WTC11 (cell line): ENCODE results near the gene PDLIM1. TPM values are rescaled to one million over a fixed set of nuclear protein-coding genes. Genes with fewer than 3 reads are reported as not detected.
A peak's percentile ranks its signal among the peaks of the same experiment; 100 is the strongest.

ENCODE experiments used
- ATAC-seq: fragments of 200-7000 bp; cut with Tn5 transposase; 2 replicates; pipeline ENCODE4 v1.10.0; 2021; ENCODE audit warnings: mild to moderate bottlenecking, moderate library complexity
- CTCF ChIA-PET: fragments of 300-600 bp; sonication (Branson Sonifier 250); formaldehyde crosslinking; loops from one replicate; lab custom pipeline; 2021; ENCODE audit warnings: antibody characterized with exemption; lab: Charles Lee
- POLR2A ChIA-PET: fragments of 350-600 bp; sonication (Branson Sonifier 250); formaldehyde crosslinking; loops from one replicate; lab custom pipeline; 2021; ENCODE audit warnings: antibody characterized with exemption; lab: Charles Lee
- DNase-seq: peaks from one replicate; pipeline ENCODE4 v3.0.0; 2021; ENCODE audit warnings: low spot score
- H3K27ac Mint-ChIP-seq: 2 replicates; pipeline ENCODE4 v1.8.0; 2021; ENCODE audit warnings: mixed read lengths
- H3K27me3 Mint-ChIP-seq: 2 replicates; pipeline ENCODE4 v1.8.0; 2021; ENCODE audit warnings: low read depth, mild to moderate bottlenecking, moderate library complexity, mixed read lengths
- H3K36me3 Mint-ChIP-seq: 2 replicates; pipeline ENCODE4 v1.8.0; 2021; ENCODE audit warnings: mixed read lengths
- H3K4me1 Mint-ChIP-seq: 2 replicates; pipeline ENCODE4 v1.8.0; 2022; ENCODE audit warnings: mixed read lengths
- H3K4me3 Mint-ChIP-seq: 2 replicates; pipeline ENCODE4 v1.8.0; 2021; ENCODE audit warnings: mild to moderate bottlenecking, moderate library complexity, mixed read lengths
- H3K9me3 Mint-ChIP-seq: 2 replicates; pipeline ENCODE4 v1.8.0; 2021; ENCODE audit warnings: mixed read lengths
- ETV6 ChIP-seq: sonication (generic); formaldehyde crosslinking; IDR thresholded peaks from 2 replicates; pipeline ENCODE4 v1.8.1; 2022; ENCODE audit warnings: mild to moderate bottlenecking, missing genetic modification reagents
- HMGA2 ChIP-seq: fragments of 250-450 bp; sonication (Bioruptor Pico); IDR thresholded peaks from 2 replicates; pipeline ENCODE4 v1.4.0; 2021; ENCODE audit warnings: mild to moderate bottlenecking, moderate library complexity
- IRF2 ChIP-seq: sonication (generic); formaldehyde crosslinking; IDR thresholded peaks from 2 replicates; pipeline ENCODE4 v1.8.0; 2022; ENCODE audit warnings: low read depth, missing genetic modification reagents, borderline replicate concordance
- JAZF1 ChIP-seq: fragments of 250-450 bp; sonication (Bioruptor Pico); IDR thresholded peaks from 2 replicates; pipeline ENCODE4 v1.9.0; 2021; ENCODE audit warnings: moderate library complexity, mild to moderate bottlenecking, inconsistent platforms
- NFATC4 ChIP-seq: fragments of 250-450 bp; sonication (Bioruptor Pico); IDR thresholded peaks from 2 replicates; pipeline ENCODE4 v1.9.0; 2021; ENCODE audit warnings: mild to moderate bottlenecking
- NR1H2 ChIP-seq: sonication (generic); formaldehyde crosslinking; IDR thresholded peaks from 2 replicates; pipeline ENCODE4 v1.9.0; 2021; ENCODE audit warnings: mild to moderate bottlenecking, moderate library complexity, missing genetic modification reagents
- TEAD1 ChIP-seq: sonication (generic); formaldehyde crosslinking; IDR thresholded peaks from 2 replicates; pipeline ENCODE4 v1.8.0; 2022; ENCODE audit warnings: mild to moderate bottlenecking, missing genetic modification reagents
- ZBTB21 ChIP-seq: sonication (generic); formaldehyde crosslinking; IDR thresholded peaks from 2 replicates; pipeline ENCODE4 v1.8.1; 2023; ENCODE audit warnings: mild to moderate bottlenecking, missing genetic modification reagents, borderline replicate concordance
- ZNF121 ChIP-seq: sonication (generic); formaldehyde crosslinking; IDR thresholded peaks from 2 replicates; pipeline ENCODE4 v1.8.0; 2023; ENCODE audit warnings: missing genetic modification reagents
- total RNA-seq: library from RNA; stranded (reverse); gene quantifications from 3 replicates; pipeline ENCODE4 v1.2.3, GENCODE V29; 2021
- TF ChIP-seq, protein P1 (sequence below): fragments of 250-450 bp; sonication (Bioruptor Pico); IDR thresholded peaks from 2 replicates; pipeline ENCODE4 v1.9.0; 2021; ENCODE audit warnings: mild to moderate bottlenecking
- TF ChIP-seq, protein P2 (sequence below): fragments of 250-450 bp; sonication (Bioruptor Pico); IDR thresholded peaks from 2 replicates; pipeline ENCODE4 v1.9.0; 2021; ENCODE audit warnings: mild to moderate bottlenecking
- TF ChIP-seq, protein P3 (sequence below): sonication (generic); formaldehyde crosslinking; IDR thresholded peaks from 2 replicates; pipeline ENCODE4 v1.8.1; 2023; ENCODE audit warnings: mild to moderate bottlenecking, missing genetic modification reagents, moderate library complexity
- TF ChIP-seq, protein P4 (sequence below): sonication (generic); formaldehyde crosslinking; IDR thresholded peaks from 2 replicates; pipeline ENCODE4 v1.8.1; 2022; ENCODE audit warnings: mild to moderate bottlenecking, missing genetic modification reagents, moderate library complexity, borderline replicate concordance
- TF ChIP-seq, protein P5 (sequence below): fragments of 250-450 bp; sonication (Bioruptor Pico); conservative IDR thresholded peaks from 2 replicates; pipeline ENCODE4 v1.9.0; 2021; ENCODE audit warnings: mild to moderate bottlenecking
- TF ChIP-seq, protein P6 (sequence below): sonication (generic); formaldehyde crosslinking; IDR thresholded peaks from 2 replicates; pipeline ENCODE4 v1.8.0; 2022; ENCODE audit warnings: mild to moderate bottlenecking, missing genetic modification reagents
- TF ChIP-seq, protein P7 (sequence below): fragments of 200-600 bp; IDR thresholded peaks from 2 replicates; pipeline ENCODE4 v1.8.0; 2022; ENCODE audit warnings: antibody characterized with exemption

PDLIM1 gene
- total RNA-seq, 1 experiment from 2014 or later: 223 TPM

DNA sequence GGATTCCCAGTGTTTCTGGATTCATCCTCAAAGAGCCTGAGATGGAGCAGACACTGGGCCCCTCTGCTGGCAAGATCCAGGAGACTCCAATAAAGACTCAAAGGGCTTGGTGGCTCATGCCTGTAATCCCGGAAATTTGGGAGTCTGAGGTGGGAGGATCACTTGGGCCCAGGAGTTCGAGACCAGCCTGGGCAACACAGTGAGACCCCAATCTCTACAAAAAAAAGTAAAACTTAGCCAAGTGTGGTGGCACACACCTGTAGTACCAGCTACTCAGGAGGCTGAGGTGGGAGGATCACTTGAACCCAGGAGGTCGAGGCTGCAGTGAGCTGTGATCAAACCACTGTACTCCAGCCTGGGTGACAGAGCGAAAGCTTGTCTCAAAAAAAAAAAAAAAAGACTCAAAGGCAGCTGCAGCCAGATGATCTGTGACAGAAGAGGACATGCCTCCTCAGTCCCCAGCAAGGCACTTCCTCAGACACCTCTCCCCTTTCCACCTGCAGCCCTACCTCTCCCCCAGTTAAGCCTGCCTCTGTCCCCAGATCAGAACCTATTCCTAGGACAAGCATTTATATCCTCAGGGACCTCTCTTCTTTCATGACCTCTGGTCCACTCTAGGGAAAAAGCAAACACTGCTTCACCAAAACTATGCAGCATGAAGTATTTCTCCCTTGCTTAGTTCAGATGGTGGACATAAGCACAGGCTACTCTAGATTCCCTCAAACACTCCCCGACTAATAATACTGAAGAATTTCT, 27.9 kb downstream of the PDLIM1 start:
- Mint-ChIP-seq H3K36me3 (peaks cover 65% of the 10 kb centered on the region), H3K4me1 (peaks cover 63% of the 10 kb centered on the region), H3K27ac (peak overlapping the region; percentile 99), H3K9me3 (peaks cover 5% of the 10 kb centered on the region), H3K4me3 (no peak overlapping the region)
- ATAC-seq: no peak
- no peak for TF ChIP-seq NFATC4
- no peak for TF ChIP-seq IRF2 (CRISPR knock-in tag)
- TF ChIP-seq ETV6: no peak
- peak; percentile 92 for TF ChIP-seq ZNF121 (CRISPR knock-in tag)
- TF ChIP-seq, protein P1, sequence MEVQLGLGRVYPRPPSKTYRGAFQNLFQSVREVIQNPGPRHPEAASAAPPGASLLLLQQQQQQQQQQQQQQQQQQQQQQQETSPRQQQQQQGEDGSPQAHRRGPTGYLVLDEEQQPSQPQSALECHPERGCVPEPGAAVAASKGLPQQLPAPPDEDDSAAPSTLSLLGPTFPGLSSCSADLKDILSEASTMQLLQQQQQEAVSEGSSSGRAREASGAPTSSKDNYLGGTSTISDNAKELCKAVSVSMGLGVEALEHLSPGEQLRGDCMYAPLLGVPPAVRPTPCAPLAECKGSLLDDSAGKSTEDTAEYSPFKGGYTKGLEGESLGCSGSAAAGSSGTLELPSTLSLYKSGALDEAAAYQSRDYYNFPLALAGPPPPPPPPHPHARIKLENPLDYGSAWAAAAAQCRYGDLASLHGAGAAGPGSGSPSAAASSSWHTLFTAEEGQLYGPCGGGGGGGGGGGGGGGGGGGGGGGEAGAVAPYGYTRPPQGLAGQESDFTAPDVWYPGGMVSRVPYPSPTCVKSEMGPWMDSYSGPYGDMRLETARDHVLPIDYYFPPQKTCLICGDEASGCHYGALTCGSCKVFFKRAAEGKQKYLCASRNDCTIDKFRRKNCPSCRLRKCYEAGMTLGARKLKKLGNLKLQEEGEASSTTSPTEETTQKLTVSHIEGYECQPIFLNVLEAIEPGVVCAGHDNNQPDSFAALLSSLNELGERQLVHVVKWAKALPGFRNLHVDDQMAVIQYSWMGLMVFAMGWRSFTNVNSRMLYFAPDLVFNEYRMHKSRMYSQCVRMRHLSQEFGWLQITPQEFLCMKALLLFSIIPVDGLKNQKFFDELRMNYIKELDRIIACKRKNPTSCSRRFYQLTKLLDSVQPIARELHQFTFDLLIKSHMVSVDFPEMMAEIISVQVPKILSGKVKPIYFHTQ: no peak
- TF ChIP-seq, all 79 proteins: peak for 1
- no peaks in the 10 kb centered on the region for H3K27me3 Mint-ChIP-seq
- POLR2A ChIA-PET: no interaction called here
- CTCF ChIA-PET: no interaction called here
- no peak for DNase-seq

DNA sequence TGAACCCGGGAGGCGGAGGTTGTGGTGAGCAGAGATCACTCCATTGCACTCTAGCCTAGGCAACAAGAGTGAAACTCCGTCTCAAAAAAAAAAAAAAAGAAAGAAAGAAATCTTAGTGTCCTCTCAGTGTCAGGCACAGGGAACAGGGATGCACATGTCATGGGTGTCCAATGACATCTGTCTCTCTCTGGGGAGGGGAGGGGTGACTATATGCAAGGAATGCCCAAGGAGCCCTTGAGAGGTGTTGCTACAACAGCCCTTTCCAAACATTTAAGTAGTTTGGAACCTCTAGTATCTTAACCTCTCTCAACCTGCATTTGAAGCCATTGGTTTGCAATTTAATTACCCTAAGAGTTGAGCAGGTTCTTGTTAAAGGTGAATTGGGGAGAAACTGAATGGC, 28.9 kb downstream of the PDLIM1 start:
- H3K4me1 Mint-ChIP-seq: peaks cover 60% of the 10 kb centered on the region
- TF ChIP-seq TEAD1 (no peak), HMGA2 (CRISPR knock-in tag) (no peak), NR1H2 (CRISPR knock-in tag) (no peak), ZBTB21 (CRISPR knock-in tag) (no peak), JAZF1 (CRISPR knock-in tag) (no peak)
- TF ChIP-seq, protein P2, sequence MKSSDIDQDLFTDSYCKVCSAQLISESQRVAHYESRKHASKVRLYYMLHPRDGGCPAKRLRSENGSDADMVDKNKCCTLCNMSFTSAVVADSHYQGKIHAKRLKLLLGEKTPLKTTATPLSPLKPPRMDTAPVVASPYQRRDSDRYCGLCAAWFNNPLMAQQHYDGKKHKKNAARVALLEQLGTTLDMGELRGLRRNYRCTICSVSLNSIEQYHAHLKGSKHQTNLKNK: no peak
- TF ChIP-seq, protein P3, sequence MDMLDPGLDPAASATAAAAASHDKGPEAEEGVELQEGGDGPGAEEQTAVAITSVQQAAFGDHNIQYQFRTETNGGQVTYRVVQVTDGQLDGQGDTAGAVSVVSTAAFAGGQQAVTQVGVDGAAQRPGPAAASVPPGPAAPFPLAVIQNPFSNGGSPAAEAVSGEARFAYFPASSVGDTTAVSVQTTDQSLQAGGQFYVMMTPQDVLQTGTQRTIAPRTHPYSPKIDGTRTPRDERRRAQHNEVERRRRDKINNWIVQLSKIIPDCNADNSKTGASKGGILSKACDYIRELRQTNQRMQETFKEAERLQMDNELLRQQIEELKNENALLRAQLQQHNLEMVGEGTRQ (CRISPR knock-in tag): no peak
- TF ChIP-seq, protein P4, sequence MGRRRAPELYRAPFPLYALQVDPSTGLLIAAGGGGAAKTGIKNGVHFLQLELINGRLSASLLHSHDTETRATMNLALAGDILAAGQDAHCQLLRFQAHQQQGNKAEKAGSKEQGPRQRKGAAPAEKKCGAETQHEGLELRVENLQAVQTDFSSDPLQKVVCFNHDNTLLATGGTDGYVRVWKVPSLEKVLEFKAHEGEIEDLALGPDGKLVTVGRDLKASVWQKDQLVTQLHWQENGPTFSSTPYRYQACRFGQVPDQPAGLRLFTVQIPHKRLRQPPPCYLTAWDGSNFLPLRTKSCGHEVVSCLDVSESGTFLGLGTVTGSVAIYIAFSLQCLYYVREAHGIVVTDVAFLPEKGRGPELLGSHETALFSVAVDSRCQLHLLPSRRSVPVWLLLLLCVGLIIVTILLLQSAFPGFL (CRISPR knock-in tag): no peak
- TF ChIP-seq, protein P5, sequence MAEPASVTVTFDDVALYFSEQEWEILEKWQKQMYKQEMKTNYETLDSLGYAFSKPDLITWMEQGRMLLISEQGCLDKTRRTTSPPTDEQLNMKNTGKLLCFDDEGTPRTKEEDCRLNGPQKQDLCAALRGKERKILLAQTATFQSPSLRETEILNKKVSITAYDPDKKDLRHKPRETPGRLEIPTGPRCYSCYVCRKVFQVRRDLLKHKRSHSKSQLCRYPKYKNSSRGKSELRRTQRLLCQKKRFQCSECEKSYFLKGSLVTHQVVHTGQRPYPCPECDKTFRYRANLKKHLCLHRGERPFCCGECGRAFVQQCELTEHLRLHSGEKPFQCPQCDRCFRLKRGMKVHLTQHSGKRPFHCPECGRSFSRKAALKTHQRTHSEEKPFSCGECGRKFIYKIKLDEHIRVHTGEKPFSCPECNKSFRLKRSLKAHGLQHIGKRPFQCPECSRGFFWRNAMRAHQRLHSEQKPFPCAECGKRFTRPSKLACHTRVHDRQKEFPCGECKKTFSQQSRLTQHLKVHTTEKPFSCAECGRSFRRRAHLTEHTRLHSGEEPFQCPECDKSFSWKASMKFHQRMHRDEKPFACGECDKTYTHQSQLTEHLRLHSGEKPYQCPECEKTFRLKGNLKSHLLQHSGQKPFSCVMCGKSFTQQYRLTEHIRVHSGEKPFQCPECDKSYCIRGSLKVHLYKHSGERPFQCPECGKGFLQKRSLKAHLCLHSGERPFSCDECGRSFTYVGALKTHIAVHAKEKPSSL: no peak
- TF ChIP-seq, protein P6, sequence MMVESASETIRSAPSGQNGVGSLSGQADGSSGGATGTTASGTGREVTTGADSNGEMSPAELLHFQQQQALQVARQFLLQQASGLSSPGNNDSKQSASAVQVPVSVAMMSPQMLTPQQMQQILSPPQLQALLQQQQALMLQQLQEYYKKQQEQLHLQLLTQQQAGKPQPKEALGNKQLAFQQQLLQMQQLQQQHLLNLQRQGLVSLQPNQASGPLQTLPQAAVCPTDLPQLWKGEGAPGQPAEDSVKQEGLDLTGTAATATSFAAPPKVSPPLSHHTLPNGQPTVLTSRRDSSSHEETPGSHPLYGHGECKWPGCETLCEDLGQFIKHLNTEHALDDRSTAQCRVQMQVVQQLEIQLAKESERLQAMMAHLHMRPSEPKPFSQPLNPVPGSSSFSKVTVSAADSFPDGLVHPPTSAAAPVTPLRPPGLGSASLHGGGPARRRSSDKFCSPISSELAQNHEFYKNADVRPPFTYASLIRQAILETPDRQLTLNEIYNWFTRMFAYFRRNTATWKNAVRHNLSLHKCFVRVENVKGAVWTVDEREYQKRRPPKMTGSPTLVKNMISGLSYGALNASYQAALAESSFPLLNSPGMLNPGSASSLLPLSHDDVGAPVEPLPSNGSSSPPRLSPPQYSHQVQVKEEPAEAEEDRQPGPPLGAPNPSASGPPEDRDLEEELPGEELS (CRISPR knock-in tag): no peak
- TF ChIP-seq, protein P7, sequence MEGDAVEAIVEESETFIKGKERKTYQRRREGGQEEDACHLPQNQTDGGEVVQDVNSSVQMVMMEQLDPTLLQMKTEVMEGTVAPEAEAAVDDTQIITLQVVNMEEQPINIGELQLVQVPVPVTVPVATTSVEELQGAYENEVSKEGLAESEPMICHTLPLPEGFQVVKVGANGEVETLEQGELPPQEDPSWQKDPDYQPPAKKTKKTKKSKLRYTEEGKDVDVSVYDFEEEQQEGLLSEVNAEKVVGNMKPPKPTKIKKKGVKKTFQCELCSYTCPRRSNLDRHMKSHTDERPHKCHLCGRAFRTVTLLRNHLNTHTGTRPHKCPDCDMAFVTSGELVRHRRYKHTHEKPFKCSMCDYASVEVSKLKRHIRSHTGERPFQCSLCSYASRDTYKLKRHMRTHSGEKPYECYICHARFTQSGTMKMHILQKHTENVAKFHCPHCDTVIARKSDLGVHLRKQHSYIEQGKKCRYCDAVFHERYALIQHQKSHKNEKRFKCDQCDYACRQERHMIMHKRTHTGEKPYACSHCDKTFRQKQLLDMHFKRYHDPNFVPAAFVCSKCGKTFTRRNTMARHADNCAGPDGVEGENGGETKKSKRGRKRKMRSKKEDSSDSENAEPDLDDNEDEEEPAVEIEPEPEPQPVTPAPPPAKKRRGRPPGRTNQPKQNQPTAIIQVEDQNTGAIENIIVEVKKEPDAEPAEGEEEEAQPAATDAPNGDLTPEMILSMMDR: no peak
- no peaks in the 10 kb centered on the region for H3K27me3 Mint-ChIP-seq
- DNase-seq (no peak), ATAC-seq (no peak)
- H3K27ac Mint-ChIP-seq: peak overlapping the region; percentile 30; the same call in 1 of the 2 replicates
- ChIA-PET POLR2A (interaction anchor here (0.7 kb wide), 1 partner anchor 395 kb away, joined by 3 read pairs; the partner anchor contains the start of gene ALDH18A1), CTCF (no interaction called here)
- H3K36me3 Mint-ChIP-seq: peaks cover 71% of the 10 kb centered on the region
- H3K9me3 Mint-ChIP-seq: peaks cover 12% of the 10 kb centered on the region
- H3K4me3 Mint-ChIP-seq: no peak overlapping the region
